ENCODE data around the gene ATP8B1.

ATP8B1 gene

GRCh38 chr18:57697426-57697825, 105.7 kb downstream of the ATP8B1 start:
- no peak overlapping the region for H3K4me3 ChIP-seq (replicated peaks; ENCODE audit: low read depth, low read length)
- TF ChIP-seq CTCF (IDR thresholded peaks at IDR 0.05; ENCODE audit: insufficient read depth, low read length, poor library complexity, severe bottlenecking), result no peak
- DNase-seq (ENCODE audit: extremely low read depth, insufficient read length), result no peak
- no peaks in the 10 kb centered on the region for H3K27me3 ChIP-seq (replicated peaks; ENCODE audit: control insufficient read depth, insufficient read depth, low read length)
- no peaks in the 10 kb centered on the region for H3K36me3 ChIP-seq (ENCODE audit: control insufficient read depth, insufficient read depth, low read length)

GRCh38 chr18:57696271-57696670, 106.8 kb downstream of the ATP8B1 start:
- no peak overlapping the region for H3K4me3 ChIP-seq (replicated peaks; ENCODE audit: low read depth, low read length)
- H3K27me3 ChIP-seq (replicated peaks; ENCODE audit: control insufficient read depth, insufficient read depth, low read length), result no peaks in the 10 kb centered on the region
- no peak for TF ChIP-seq CTCF (IDR thresholded peaks at IDR 0.05; ENCODE audit: insufficient read depth, low read length, poor library complexity, severe bottlenecking)
- no peaks in the 10 kb centered on the region for H3K36me3 ChIP-seq (ENCODE audit: control insufficient read depth, insufficient read depth, low read length)
- DNase-seq (ENCODE audit: extremely low read depth, insufficient read length), result no peak

GRCh38 chr18:57691363-57691762, 111.8 kb downstream of the ATP8B1 start:
- H3K4me3 ChIP-seq (replicated peaks; ENCODE audit: low read depth, low read length), result no peak overlapping the region
- DNase-seq (ENCODE audit: extremely low read depth, insufficient read length), result no peak

GRCh38 chr18:57687970-57688369, 115.1 kb downstream of the ATP8B1 start:
- Histone ChIP-seq H3K36me3 (ENCODE audit: control insufficient read depth, insufficient read depth, low read length) (no peaks in the 10 kb centered on the region), H3K4me3 (replicated peaks; ENCODE audit: low read depth, low read length) (no peak overlapping the region), H3K27me3 (replicated peaks; ENCODE audit: control insufficient read depth, insufficient read depth, low read length) (no peaks in the 10 kb centered on the region)
- no peak for TF ChIP-seq CTCF (IDR thresholded peaks at IDR 0.05; ENCODE audit: insufficient read depth, low read length, poor library complexity, severe bottlenecking)
- no peak for DNase-seq (ENCODE audit: extremely low read depth, insufficient read length)

More at GRCh38 chr18:57691363-57691762, 111.8 kb downstream of the ATP8B1 start:
- H3K36me3 ChIP-seq (ENCODE audit: control insufficient read depth, insufficient read depth, low read length), result no peaks in the 10 kb centered on the region
- no peaks in the 10 kb centered on the region for H3K27me3 ChIP-seq (replicated peaks; ENCODE audit: control insufficient read depth, insufficient read depth, low read length)
- TF ChIP-seq CTCF (IDR thresholded peaks at IDR 0.05; ENCODE audit: insufficient read depth, low read length, poor library complexity, severe bottlenecking), result no peak

GRCh38 chr18:57683470-57683869, 119.6 kb downstream of the ATP8B1 start:
- Histone ChIP-seq H3K36me3 (ENCODE audit: control insufficient read depth, insufficient read depth, low read length) (no peaks in the 10 kb centered on the region), H3K27me3 (replicated peaks; ENCODE audit: control insufficient read depth, insufficient read depth, low read length) (no peaks in the 10 kb centered on the region), H3K4me3 (replicated peaks; ENCODE audit: low read depth, low read length) (no peak overlapping the region)
- DNase-seq (ENCODE audit: extremely low read depth, insufficient read length), result no peak
- no peak for TF ChIP-seq CTCF (IDR thresholded peaks at IDR 0.05; ENCODE audit: insufficient read depth, low read length, poor library complexity, severe bottlenecking)
